Heart left ventricle (tissue), 16 donors: ENCODE measurements around the gene ZNF346. TPM values are rescaled to one million over a fixed set of nuclear protein-coding genes. Genes with fewer than 3 reads are reported as not detected.

Source experiments
- ATAC-seq, 4 donors: fragments of 200-7000 bp; cut with Tn5 transposase; one replicate each; pipeline ENCODE4 v1.9.1; 2020 to 2022; ENCODE audit warnings: moderate library complexity in 4 of 4, mild to moderate bottlenecking in 3 of 4, moderate number of reproducible peaks in 1 of 4
- DNase-seq, 5 donors: peaks; one replicate each; pipeline ENCODE4 v3.0.0-alpha.2; 2020
- H3K27ac ChIP-seq, 12 donors: fragments of 200-600 bp; sonication (generic) in 4 of 12; one replicate each; pipeline versions ENCODE4 v1.5.0 to v1.8.0; 2016 to 2022; ENCODE audit warnings: mild to moderate bottlenecking in 2 of 12
- H3K27me3 ChIP-seq, 9 donors: fragments of 200-600 bp; sonication (generic) in 2 of 9; one replicate each; pipeline versions ENCODE4 v1.5.1 to v1.8.0; 2016 to 2022; ENCODE audit warnings: mild to moderate bottlenecking in 3 of 9
- H3K36me3 ChIP-seq, 9 donors: fragments of 200-600 bp; sonication (generic) in 2 of 9; one replicate each; pipeline versions ENCODE4 v1.5.0 to v1.8.0; 2018 to 2022; ENCODE audit warnings: mild to moderate bottlenecking in 2 of 9
- H3K4me1 ChIP-seq, 12 donors: fragments of 200-600 bp; sonication (generic) in 4 of 12; one replicate each; pipeline versions ENCODE4 v1.5.0 to v1.8.0; 2016 to 2022; ENCODE audit warnings: mild to moderate bottlenecking in 3 of 12
- H3K4me3 ChIP-seq, 12 donors: fragments of 200-600 bp; sonication (generic) in 4 of 12; one replicate each; pipeline versions ENCODE4 v1.5.0 to v1.8.0; 2017 to 2022; ENCODE audit warnings: mild to moderate bottlenecking in 9 of 12, moderate library complexity in 4 of 12
- H3K9me3 ChIP-seq, 12 donors: fragments of 200-600 bp; sonication (generic) in 4 of 12; one replicate each; pipeline versions ENCODE4 v1.5.0 to v1.8.0; 2016 to 2022; ENCODE audit warnings: mild to moderate bottlenecking in 1 of 12
- CTCF ChIP-seq, 12 donors: fragments of 200-600 bp; sonication (generic) in 4 of 12; IDR thresholded peaks; one replicate each; pipeline versions ENCODE4 v1.5.0 to v1.8.0; 2018 to 2022; ENCODE audit warnings: antibody characterized with exemption in 12 of 12, mild to moderate bottlenecking in 5 of 12
- POLR2A ChIP-seq, 2 donors: fragments of 450-650 bp; IDR thresholded peaks; one replicate each; pipeline ENCODE4 v1.6.1; 2017; ENCODE audit warnings: antibody characterized with exemption in 2 of 2, mild to moderate bottlenecking in 2 of 2, moderate library complexity in 2 of 2
- WGBS, 4 donors: extraction: QIAGEN DNeasy Blood & Tissue Kit in 2 of 4; methylation state at CpG; one replicate each; pipeline versions ENCODE4 v1.1.5 to v1.1.7; 2013 to 2018; 5-methylcytosine and 5-hydroxymethylcytosine counted together
- intact Hi-C, 10 donors: fragments of 100-400 bp; cut with DNase I; formaldehyde crosslinking; loops; one replicate each; pipeline versions ENCODE4 v1.11.1 to v1.14.2; 2022
- polyA plus RNA-seq, 2 donors: library from polyadenylated mRNA; stranded (reverse); fragments of 200-250 nt; gene quantifications; one replicate each; pipeline ENCODE4 v1.2.3, GENCODE V29; 2013
- total RNA-seq, 9 donors: library from RNA; depleted of rRNA in 2 of 9; stranded (reverse); fragments of >200 nt in 2 of 9; fragmentation: NEBNext Ultra II Directional in 3 of 9; extraction: Animal tissue kit (Norgen Biotek cat#: 25700) in 3 of 9; gene quantifications; one replicate each; pipeline versions ENCODE4 v1.1.0 to v1.2.4, GENCODE V29; 2016 to 2023
- donor health status: ischemic (EF 13 %, LVEDD 7.1; RV severe dilation, severe dysfunction).
- donor health status: healthy with polysubstance abuse.
- donor health status: DM: no; HTN: yes; CAD: no.
- donor health status: DM: no; HTN: no; CAD: no.
- donor health status: ischemic (EF 25% LVEDD 6.9; RV normal size, moderate dysfunction).
- donor health status: ischemic (EF 25% LVEDD 5.7; RV mildly dilated, moderate dysfunction).
- donor health status: healthy.
- donor health status: DM: yes; HTN: yes; CAD: no.
- donor health status: ischemic (EF 35%, LVEDD 5.7; RV mildly dilated, moderate dysfunction).
- donor health status: nonischemic (EF 11% LVEDD 7.7; RV severe dilation, severe dysfunction).
- donor health status: DM: yes; HTN: yes; CAD: no.
- donor health status: PGD.
- donor health status: ischemic (EF 29% LVEDD 5.4; RV normal size, mild dysfunction).
- donor health status: nonischemic (EF 23%, LVEDD 6.1; RV moderate dilation, normal function).

ZNF346 gene
- total and polyA plus RNA-seq, 11 donors, result 4.4 to 11.9 (median 7.5) TPM

- DNase-seq, result no peak
- Histone ChIP-seq H3K4me3 (no peak overlapping the region), H3K4me1 (no peaks in the 10 kb centered on the region), H3K9me3 (no peaks in the 10 kb centered on the region), H3K27me3 (peaks cover 0 to 4% (median 0%) of the 10 kb centered on the region in 9 donors), H3K36me3 (no peaks in the 10 kb centered on the region), H3K27ac (no peak overlapping the region)
- 71 to 76% (median 75%) methylated on average over 23 to 24 of the region's 24 CpGs for WGBS, 4 donors
- intact Hi-C loops, result no loop called here
- TF ChIP-seq CTCF (IDR thresholded peaks at IDR 0.05) (no peak), POLR2A (IDR thresholded peaks at IDR 0.05) (no peak)
- no peak for ATAC-seq
Observed at GRCh38 chr5:177105691-177106476, 83.4 kb downstream of the ZNF346 start.

- 80 to 90% (median 87%) methylated on average over 4 of the region's 4 CpGs for WGBS, 4 donors
Observed at GRCh38 chr5:177107159-177107558, 84.7 kb downstream of the ZNF346 start.

DNA sequence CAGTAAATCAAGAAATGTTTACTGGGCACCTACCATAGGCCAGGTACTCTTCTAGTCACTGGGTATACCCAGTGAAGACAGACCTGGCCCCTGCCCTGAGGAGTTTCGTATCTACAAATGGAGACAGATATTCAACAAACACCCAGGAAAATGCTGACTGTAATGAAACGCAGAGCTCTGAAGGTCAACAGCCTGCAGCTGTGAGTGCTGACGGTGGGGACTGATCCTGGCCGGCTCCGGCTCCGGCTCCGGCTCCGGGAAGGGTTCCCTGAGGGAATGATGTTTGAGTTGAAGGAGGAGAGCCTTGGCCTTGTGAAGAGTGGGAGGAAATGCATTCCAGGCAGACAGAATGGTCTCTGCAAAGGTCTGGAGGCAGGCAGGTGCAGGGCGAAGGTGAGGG, 87.3 kb downstream of the ZNF346 start:
- intact Hi-C loops, result loop anchor here (2.0 to 10.0 kb wide), 14 partner anchors 37 to 453 kb away; partner anchors contain the start of genes PRELID1 (in 4 of the 10), RAB24 (in 4 of the 10), MXD3 (in 1 of the 10) and SLC34A1 (in 1 of the 10)
- DNase-seq (peak in 1 of 5 donors; percentile 56), ATAC-seq (peak in 1 of 4 donors; percentile 23)
- Histone ChIP-seq H3K4me3 (no peak overlapping the region), H3K27me3 (no peaks in the 10 kb centered on the region), H3K27ac (no peak overlapping the region), H3K36me3 (no peaks in the 10 kb centered on the region), H3K9me3 (no peaks in the 10 kb centered on the region), H3K4me1 (peaks cover 0 to 13% (median 7%) of the 10 kb centered on the region in 12 donors)
- TF ChIP-seq POLR2A (IDR thresholded peaks at IDR 0.05), result no peak
- no peak for TF ChIP-seq CTCF (IDR thresholded peaks at IDR 0.05)
- 52 to 54% (median 52%) methylated on average over 9 of the region's 9 CpGs for WGBS, 4 donors

More at GRCh38 chr5:177107159-177107558, 84.7 kb downstream of the ZNF346 start:
- H3K36me3 ChIP-seq, result no peaks in the 10 kb centered on the region
- intact Hi-C loops, result no loop called here
- H3K4me1 ChIP-seq, result peaks cover 0 to 2% (median 0%) of the 10 kb centered on the region in 12 donors
- H3K9me3 ChIP-seq, result no peaks in the 10 kb centered on the region
- H3K4me3 ChIP-seq, result no peak overlapping the region
- H3K27me3 ChIP-seq, result peaks cover 0 to 4% (median 0%) of the 10 kb centered on the region in 9 donors
- no peak overlapping the region for H3K27ac ChIP-seq
- TF ChIP-seq CTCF (IDR thresholded peaks at IDR 0.05) (no peak), POLR2A (IDR thresholded peaks at IDR 0.05) (no peak)
- ATAC-seq (no peak), DNase-seq (no peak)

DNA sequence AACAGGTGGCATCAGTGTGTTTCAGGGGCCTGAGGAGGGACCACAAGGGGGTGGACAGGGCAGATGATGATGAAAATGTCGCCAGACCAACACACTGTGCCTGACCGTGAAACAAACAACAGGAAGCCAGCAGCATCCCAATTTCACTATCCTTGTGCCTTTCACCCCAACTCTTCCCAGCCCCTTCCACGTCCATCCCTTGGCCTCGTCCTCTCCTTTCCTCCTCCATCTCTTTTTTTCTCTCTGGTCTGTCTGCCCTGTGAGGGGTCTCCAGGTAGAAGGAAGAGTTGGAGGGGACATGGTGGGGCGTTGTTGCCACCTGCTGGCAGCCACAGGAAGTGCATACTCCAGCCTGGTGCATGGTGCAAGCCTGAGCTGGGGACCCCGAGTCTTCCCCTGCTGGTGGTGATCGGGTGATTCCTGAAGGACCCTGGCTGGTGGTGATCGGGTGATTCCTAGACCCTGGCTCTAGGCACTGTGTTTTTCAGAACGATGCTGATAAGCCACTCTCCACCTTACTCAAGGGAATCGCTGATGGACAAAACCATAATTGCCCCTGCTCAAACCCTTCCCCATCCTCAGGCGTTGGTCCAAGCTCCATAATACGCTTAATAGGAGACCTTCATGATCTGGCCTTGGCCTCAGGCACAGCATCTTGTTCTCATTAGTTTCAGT, 89.4 kb downstream of the ZNF346 start:
- intact Hi-C loops, result loop anchor here (1.0 to 10.0 kb wide), 17 partner anchors 39 to 455 kb away; partner anchors contain the start of genes PRELID1 (in 4 of the 10), RAB24 (in 4 of the 10), MXD3 (in 1 of the 10) and SLC34A1 (in 1 of the 10)
- 23 to 26% (median 24%) methylated on average over 9 to 12 of the region's 12 CpGs for WGBS, 4 donors

More for the DNA sequence above, 89.4 kb downstream of the ZNF346 start:
- H3K27me3 ChIP-seq, result no peaks in the 10 kb centered on the region
- H3K36me3 ChIP-seq, result no peaks in the 10 kb centered on the region
- TF ChIP-seq POLR2A (IDR thresholded peaks at IDR 0.05) (no peak), CTCF (IDR thresholded peaks at IDR 0.05) (peak; percentile 88 to 96 (median 92))
- no peaks in the 10 kb centered on the region for H3K9me3 ChIP-seq
- no peak overlapping the region for H3K4me3 ChIP-seq
- ATAC-seq (peak in 2 of 4 donors; percentile 31 to 33), DNase-seq (peak in 4 of 5 donors; percentile 38 to 80 (median 44))
- no peak overlapping the region for H3K27ac ChIP-seq
- peaks cover 0 to 23% (median 13%) of the 10 kb centered on the region in 12 donors for H3K4me1 ChIP-seq
